Epithelial cell of esophagus (primary cell): ENCODE data around the gene FRMD5.
A peak's percentile ranks its signal among the peaks of the same experiment; 100 is the strongest.

Experiments used
- DNase-seq: peaks from one replicate; pipeline ENCODE4 v3.0.0; 2010; ENCODE audit warnings: low read depth
- H3K4me3 ChIP-seq: 2 replicates; pipeline ENCODE4 v1.5.1; 2011; ENCODE audit warnings: mild to moderate bottlenecking, low read length, control low read depth
- TF ChIP-seq, protein P1 (sequence below): IDR thresholded peaks from 2 replicates; pipeline ENCODE4 v1.5.1; 2011; ENCODE audit warnings: low read depth, mild to moderate bottlenecking, low read length, control low read depth, inconsistent platforms; ENCODE audit not compliant: insufficient read depth; ENCODE audit errors: missing control alignments

Gene FRMD5

DNA sequence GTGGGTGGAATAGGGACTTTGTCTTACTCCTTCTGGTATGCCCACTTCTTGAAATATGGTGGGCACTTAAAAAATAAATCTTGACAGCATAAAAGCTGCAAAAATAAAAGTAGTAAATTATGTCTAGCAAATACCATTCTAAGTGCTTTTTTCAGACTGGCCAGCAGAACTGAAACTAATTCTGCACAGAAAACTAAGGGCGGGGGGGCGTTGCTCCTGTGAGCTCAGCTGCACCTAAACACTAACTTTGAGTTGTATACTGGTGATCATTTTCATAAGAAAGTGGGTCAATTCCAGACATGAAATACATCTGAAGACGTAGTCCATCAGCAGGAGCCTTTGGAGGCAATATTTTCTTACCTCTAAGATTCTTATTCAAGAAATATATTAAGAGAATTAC is 253.5 kb downstream of the FRMD5 start:
- no peak overlapping the region for H3K4me3 ChIP-seq
- TF ChIP-seq, protein P1, sequence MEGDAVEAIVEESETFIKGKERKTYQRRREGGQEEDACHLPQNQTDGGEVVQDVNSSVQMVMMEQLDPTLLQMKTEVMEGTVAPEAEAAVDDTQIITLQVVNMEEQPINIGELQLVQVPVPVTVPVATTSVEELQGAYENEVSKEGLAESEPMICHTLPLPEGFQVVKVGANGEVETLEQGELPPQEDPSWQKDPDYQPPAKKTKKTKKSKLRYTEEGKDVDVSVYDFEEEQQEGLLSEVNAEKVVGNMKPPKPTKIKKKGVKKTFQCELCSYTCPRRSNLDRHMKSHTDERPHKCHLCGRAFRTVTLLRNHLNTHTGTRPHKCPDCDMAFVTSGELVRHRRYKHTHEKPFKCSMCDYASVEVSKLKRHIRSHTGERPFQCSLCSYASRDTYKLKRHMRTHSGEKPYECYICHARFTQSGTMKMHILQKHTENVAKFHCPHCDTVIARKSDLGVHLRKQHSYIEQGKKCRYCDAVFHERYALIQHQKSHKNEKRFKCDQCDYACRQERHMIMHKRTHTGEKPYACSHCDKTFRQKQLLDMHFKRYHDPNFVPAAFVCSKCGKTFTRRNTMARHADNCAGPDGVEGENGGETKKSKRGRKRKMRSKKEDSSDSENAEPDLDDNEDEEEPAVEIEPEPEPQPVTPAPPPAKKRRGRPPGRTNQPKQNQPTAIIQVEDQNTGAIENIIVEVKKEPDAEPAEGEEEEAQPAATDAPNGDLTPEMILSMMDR, result no peak
- no peak for DNase-seq

DNA sequence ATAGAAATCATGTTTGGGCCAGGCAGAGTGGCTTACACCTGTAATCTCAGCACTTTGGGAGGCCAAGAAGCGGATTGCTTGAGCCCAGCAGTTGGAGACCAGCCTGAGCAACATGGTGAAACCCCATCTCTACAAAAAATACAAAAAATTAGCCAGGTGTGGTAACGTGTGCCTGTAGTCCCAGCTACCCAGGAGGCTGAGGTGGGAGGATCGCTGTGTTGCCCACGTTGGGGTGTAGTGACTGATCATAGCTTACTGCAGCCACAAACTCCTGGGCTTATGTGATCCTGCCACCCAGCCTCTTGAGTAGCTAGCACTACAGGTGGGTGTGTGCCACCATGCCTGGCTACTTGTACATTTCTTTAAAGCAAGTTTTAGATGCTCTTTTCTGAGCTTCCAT is 254.0 kb downstream of the FRMD5 start:
- DNase-seq, result no peak
- TF ChIP-seq, protein P1, result no peak
- no peak overlapping the region for H3K4me3 ChIP-seq

DNA sequence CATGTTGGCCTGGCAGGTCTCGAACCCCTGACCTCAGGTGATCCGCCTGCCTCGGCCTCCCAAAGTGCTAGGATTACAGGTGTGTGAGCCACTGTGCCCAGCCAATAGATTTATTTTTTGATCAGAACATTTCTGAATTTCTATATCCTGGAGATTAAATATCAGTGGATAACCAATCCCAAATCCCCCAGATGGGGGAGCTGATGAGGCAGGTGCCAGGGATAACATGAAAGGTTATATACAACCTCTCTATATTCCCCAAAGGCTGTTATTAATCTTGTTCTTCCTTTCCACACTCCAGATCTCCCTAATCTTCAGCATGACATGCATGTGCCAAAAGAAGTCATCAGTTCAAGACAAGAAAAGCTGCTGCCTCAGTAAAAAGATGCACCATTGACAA is 256.0 kb downstream of the FRMD5 start:
- peak; percentile 42 for DNase-seq
- no peak overlapping the region for H3K4me3 ChIP-seq
- TF ChIP-seq, protein P1, result peak; percentile 65

DNA sequence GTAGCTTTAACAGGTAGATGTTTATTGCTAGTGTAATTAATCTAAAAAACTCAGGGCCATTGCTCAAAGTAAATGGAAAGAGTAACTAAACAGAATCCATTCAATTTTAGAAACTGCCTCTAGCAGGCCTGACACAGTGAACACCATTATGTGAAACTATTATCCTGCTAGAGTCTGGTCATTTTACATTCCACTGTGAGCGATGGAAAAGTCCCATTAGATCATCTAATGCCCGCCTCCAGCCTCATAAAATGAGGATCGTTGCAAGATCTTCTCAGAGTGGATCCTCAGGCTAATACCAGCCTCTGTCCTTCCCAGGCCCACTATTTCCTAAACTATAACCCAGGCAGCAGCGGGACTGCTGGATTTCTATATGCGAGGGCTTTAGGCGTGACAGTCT is 260.6 kb downstream of the FRMD5 start:
- DNase-seq, result peak; percentile 14
- H3K4me3 ChIP-seq, result no peak overlapping the region
- TF ChIP-seq, protein P1, result no peak

DNA sequence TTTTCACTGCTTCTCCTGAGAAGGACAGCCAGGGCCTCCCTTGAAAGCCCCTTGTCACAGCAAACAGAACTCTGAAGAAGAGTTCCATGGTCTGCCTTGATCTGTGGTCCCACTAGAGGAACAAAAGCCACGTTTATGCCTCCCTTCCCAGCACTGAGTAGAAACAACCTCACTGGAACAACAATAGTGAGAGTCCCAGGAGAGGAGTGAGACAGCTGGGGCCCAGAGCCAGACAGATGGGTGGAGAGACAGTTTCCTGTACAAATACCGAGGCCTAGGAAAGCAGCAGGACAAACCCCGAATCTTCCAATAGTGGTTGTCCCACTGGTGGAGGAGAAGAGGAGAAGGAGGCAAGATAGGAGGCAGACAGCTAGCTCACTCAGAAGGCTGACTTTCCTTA is 262.2 kb downstream of the FRMD5 start:
- no peak for DNase-seq
- H3K4me3 ChIP-seq, result no peak overlapping the region
- TF ChIP-seq, protein P1, result no peak

DNA sequence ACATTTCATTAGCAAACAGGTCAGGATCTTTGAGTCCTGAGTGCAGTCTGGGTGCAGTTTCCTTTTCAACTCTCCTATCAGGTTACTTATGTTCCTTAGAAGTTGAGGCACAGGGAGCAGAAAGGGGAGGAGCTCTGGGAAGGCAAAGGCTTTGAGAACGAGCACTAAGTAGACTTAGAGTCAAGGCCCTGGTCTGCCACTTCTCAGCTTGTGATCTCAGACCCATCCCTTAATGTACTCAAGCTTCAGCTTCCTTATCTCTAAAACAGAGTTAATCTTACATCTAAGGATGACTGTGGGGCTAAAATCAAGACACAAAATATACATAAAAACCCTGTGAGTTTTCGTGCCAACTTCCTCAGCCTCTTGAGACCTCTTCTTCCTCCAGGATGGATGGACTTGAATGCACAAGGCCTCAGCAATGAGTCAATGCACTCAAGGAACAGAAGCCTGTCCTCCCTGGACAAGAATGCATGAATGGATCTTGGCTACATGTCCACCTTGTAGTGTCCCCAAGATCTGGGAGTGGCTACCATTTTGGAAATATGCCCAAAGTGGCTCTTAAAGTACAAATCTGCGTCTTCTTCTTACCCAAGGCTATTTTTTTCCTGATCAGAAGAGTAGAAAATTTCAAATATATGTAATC is 263.2 kb downstream of the FRMD5 start:
- TF ChIP-seq, protein P1, result no peak
- H3K4me3 ChIP-seq, result no peak overlapping the region
- DNase-seq, result no peak

DNA sequence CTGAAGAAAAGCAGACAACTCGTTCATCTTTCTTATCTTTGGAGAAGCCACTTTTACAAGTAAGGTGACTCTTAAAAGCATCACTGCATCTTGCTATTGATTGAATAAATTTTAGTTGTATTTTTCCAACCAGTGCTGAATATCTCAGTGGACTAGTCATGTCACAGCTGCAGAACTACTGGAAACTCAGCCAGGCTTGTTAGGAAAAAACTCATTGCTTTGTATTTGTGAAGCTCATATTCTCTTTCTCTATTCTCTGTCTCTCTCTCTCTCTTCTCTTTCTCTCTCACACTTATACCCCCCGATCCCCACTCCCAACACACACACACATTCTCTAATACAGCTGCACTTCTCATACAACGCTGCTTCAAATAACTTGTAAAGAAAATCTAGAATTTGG is 264.0 kb downstream of the FRMD5 start:
- TF ChIP-seq, protein P1, result no peak
- DNase-seq, result no peak
- H3K4me3 ChIP-seq, result no peak overlapping the region
